ENCODE measurements around the gene NKX3-2.

NKX3-2 gene

GRCh38 chr4:13511101-13511500 lies 33.2 kb downstream of the NKX3-2 start:
- H3K9ac ChIP-seq (ENCODE audit: low read length) = no peak overlapping the region
- no peaks in the 10 kb centered on the region for H3K9me3 ChIP-seq (ENCODE audit: insufficient read depth, low read length)
- TF ChIP-seq CTCF (IDR thresholded peaks at IDR 0.05; ENCODE audit: insufficient read depth, low read length, poor library complexity, severe bottlenecking) = no peak
- TF ChIP-seq EZH2phosphoT487 (conservative IDR thresholded peaks at IDR 0.05; ENCODE audit: low read length) = no peak
- H3K27ac ChIP-seq (ENCODE audit: low read depth, low read length) = no peak overlapping the region
- H2AFZ ChIP-seq (ENCODE audit: low read depth, low read length, severe bottlenecking) = no peak overlapping the region
- H4K20me1 ChIP-seq (ENCODE audit: low read depth, low read length) = no peaks in the 10 kb centered on the region
- no peaks in the 10 kb centered on the region for H3K36me3 ChIP-seq (ENCODE audit: low read length)
- H3K9me2 ChIP-seq (replicated peaks; ENCODE audit: insufficient read depth, low read length) = no peaks in the 10 kb centered on the region
- H3K4me3 ChIP-seq (ENCODE audit: insufficient read depth, low read length, poor library complexity, severe bottlenecking) = no peak overlapping the region
- no peak overlapping the region for H3K4me2 ChIP-seq (ENCODE audit: low read depth, low read length, poor library complexity, severe bottlenecking)
- H3F3A ChIP-seq (ENCODE audit: insufficient read depth) = no peaks in the 10 kb centered on the region
- H3K79me2 ChIP-seq (ENCODE audit: insufficient read depth, low read length) = no peaks in the 10 kb centered on the region
- H3K27me3 ChIP-seq (ENCODE audit: low read length) = no peaks in the 10 kb centered on the region

DNA sequence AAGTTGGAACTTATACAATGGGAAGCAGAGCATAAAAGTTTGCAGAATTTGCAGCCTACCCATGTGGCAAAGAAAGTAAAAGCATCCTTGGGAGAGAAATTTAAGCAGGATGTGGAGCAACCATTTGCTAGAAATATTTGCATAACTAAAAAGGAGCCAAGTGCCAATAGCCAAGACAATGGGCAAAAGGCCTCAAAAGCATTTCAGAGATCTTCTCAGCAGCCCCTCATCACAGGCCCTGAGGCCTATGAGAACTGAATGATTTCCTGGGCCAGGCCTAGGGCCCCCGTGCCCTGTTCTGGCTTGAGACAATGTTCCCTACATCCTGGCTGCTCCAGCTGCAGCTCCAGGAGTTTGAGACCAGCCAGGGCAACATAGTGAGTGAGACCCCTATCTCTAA lies 34.9 kb downstream of the NKX3-2 start:
- TF ChIP-seq CTCF (IDR thresholded peaks at IDR 0.05; ENCODE audit: insufficient read depth, low read length, poor library complexity, severe bottlenecking) = no peak
- TF ChIP-seq EZH2phosphoT487 (conservative IDR thresholded peaks at IDR 0.05; ENCODE audit: low read length) = no peak
- H3K36me3 ChIP-seq (ENCODE audit: low read length) = no peaks in the 10 kb centered on the region
- no peaks in the 10 kb centered on the region for H3K79me2 ChIP-seq (ENCODE audit: insufficient read depth, low read length)
- no peaks in the 10 kb centered on the region for H3F3A ChIP-seq (ENCODE audit: insufficient read depth)
- no peaks in the 10 kb centered on the region for H4K20me1 ChIP-seq (ENCODE audit: low read depth, low read length)
- no peak overlapping the region for H3K4me3 ChIP-seq (ENCODE audit: insufficient read depth, low read length, poor library complexity, severe bottlenecking)
- H3K27me3 ChIP-seq (ENCODE audit: low read length) = no peaks in the 10 kb centered on the region
- H3K4me2 ChIP-seq (ENCODE audit: low read depth, low read length, poor library complexity, severe bottlenecking) = no peak overlapping the region
- no peaks in the 10 kb centered on the region for H3K9me2 ChIP-seq (replicated peaks; ENCODE audit: insufficient read depth, low read length)
- H3K9ac ChIP-seq (ENCODE audit: low read length) = no peak overlapping the region
- no peak overlapping the region for H3K27ac ChIP-seq (ENCODE audit: low read depth, low read length)
- H2AFZ ChIP-seq (ENCODE audit: low read depth, low read length, severe bottlenecking) = no peak overlapping the region
- no peaks in the 10 kb centered on the region for H3K9me3 ChIP-seq (ENCODE audit: insufficient read depth, low read length)

- Histone ChIP-seq H4K20me1 (ENCODE audit: low read depth, low read length) (no peaks in the 10 kb centered on the region), H3K27ac (ENCODE audit: low read depth, low read length) (no peak overlapping the region), H3K9me2 (replicated peaks; ENCODE audit: insufficient read depth, low read length) (no peaks in the 10 kb centered on the region), H3K4me3 (ENCODE audit: insufficient read depth, low read length, poor library complexity, severe bottlenecking) (no peak overlapping the region), H3K36me3 (ENCODE audit: low read length) (no peaks in the 10 kb centered on the region), H2AFZ (ENCODE audit: low read depth, low read length, severe bottlenecking) (no peak overlapping the region), H3K4me2 (ENCODE audit: low read depth, low read length, poor library complexity, severe bottlenecking) (no peak overlapping the region), H3K9me3 (ENCODE audit: insufficient read depth, low read length) (no peaks in the 10 kb centered on the region), H3F3A (ENCODE audit: insufficient read depth) (no peaks in the 10 kb centered on the region), H3K9ac (ENCODE audit: low read length) (no peak overlapping the region), H3K27me3 (ENCODE audit: low read length) (no peaks in the 10 kb centered on the region), H3K79me2 (ENCODE audit: insufficient read depth, low read length) (no peaks in the 10 kb centered on the region)
- TF ChIP-seq CTCF (IDR thresholded peaks at IDR 0.05; ENCODE audit: insufficient read depth, low read length, poor library complexity, severe bottlenecking) = no peak
- TF ChIP-seq EZH2phosphoT487 (conservative IDR thresholded peaks at IDR 0.05; ENCODE audit: low read length) = no peak
Observed at GRCh38 chr4:13504374-13504773, 39.9 kb downstream of the NKX3-2 start.

DNA sequence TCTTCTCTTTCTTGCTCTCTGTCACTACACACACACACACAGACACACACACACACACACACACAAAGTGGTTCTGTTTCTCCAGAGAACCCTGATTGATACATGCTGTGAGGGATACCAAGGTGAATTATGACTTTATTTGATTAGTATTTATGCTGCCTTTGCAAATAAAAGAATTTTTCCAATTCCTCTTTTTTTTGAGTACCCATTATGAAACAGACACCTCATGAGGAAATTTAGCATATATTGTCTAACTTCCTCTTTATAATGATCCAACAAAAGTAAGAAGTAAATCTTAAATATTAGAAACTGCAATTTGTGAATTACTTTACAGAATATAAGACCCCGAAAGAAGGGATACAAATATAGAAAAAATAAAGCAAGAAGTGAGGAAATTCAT lies 45.8 kb downstream of the NKX3-2 start:
- Histone ChIP-seq H3K9ac (ENCODE audit: low read length) (no peak overlapping the region), H3K9me3 (ENCODE audit: insufficient read depth, low read length) (no peaks in the 10 kb centered on the region), H3K27ac (ENCODE audit: low read depth, low read length) (no peak overlapping the region), H2AFZ (ENCODE audit: low read depth, low read length, severe bottlenecking) (no peak overlapping the region), H3K79me2 (ENCODE audit: insufficient read depth, low read length) (no peaks in the 10 kb centered on the region), H4K20me1 (ENCODE audit: low read depth, low read length) (no peaks in the 10 kb centered on the region), H3F3A (ENCODE audit: insufficient read depth) (no peaks in the 10 kb centered on the region), H3K4me3 (ENCODE audit: insufficient read depth, low read length, poor library complexity, severe bottlenecking) (no peak overlapping the region), H3K9me2 (replicated peaks; ENCODE audit: insufficient read depth, low read length) (no peaks in the 10 kb centered on the region), H3K27me3 (ENCODE audit: low read length) (no peaks in the 10 kb centered on the region), H3K36me3 (ENCODE audit: low read length) (no peaks in the 10 kb centered on the region), H3K4me2 (ENCODE audit: low read depth, low read length, poor library complexity, severe bottlenecking) (no peak overlapping the region)
- TF ChIP-seq EZH2phosphoT487 (conservative IDR thresholded peaks at IDR 0.05; ENCODE audit: low read length) = no peak

All from SU-DHL-6 (cell line).